Mucosa of rectum (tissue), 2 donors: ENCODE results near the gene LIPG.

Source experiments
- H3K27ac ChIP-seq, 2 donors: one replicate each; pipeline ENCODE4 v1.7.0; 2013; ENCODE audit warnings: inconsistent platforms in 2 of 2, low read depth in 2 of 2, low read length in 2 of 2
- H3K27me3 ChIP-seq, 2 donors: one replicate each; pipeline ENCODE4 v1.7.0; 2013; ENCODE audit warnings: low read length in 2 of 2; ENCODE audit not compliant: control insufficient read depth in 2 of 2, insufficient read depth in 2 of 2
- H3K36me3 ChIP-seq, 2 donors: one replicate each; pipeline ENCODE4 v1.7.0; 2013; ENCODE audit warnings: low read length in 2 of 2; ENCODE audit not compliant: control insufficient read depth in 2 of 2, insufficient read depth in 2 of 2
- H3K4me1 ChIP-seq, 2 donors: one replicate each; pipeline ENCODE4 v1.7.0; 2013; ENCODE audit warnings: low read length in 2 of 2, mild to moderate bottlenecking in 1 of 2; ENCODE audit not compliant: control insufficient read depth in 2 of 2, insufficient read depth in 2 of 2
- H3K4me3 ChIP-seq, 2 donors: one replicate each; pipeline ENCODE4 v1.7.0; 2013; ENCODE audit warnings: low read length in 2 of 2
- H3K9ac ChIP-seq, 2 donors: one replicate each; pipeline ENCODE4 v1.7.0; 2013; ENCODE audit warnings: low read length in 2 of 2, low read depth in 1 of 2, mild to moderate bottlenecking in 1 of 2
- H3K9me3 ChIP-seq, 2 donors: one replicate each; pipeline ENCODE4 v1.7.0; 2013; ENCODE audit warnings: low read length in 2 of 2; ENCODE audit not compliant: control insufficient read depth in 2 of 2
- donor health status: healthy.
- donor health status: Normal muscosa, but diverticular disease.

Gene LIPG

DNA sequence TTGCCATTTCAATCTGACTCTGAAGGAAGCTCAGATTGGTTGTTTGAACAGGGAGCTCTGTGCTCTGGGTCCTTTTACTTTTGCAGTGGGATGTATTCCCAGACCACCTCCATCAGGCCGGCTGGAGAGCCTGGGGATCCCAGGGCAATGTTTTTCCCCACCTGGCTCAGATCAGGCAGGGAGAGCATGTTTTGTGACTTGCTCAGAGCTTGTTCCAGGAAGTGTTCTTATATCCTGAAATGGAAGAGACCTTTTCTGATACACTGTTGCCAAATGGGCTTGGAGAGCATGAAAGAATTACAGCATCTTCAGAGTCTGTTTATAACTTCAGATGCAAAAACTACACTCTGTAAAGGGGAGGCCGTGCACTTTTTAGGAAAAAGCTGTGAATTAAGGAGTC lies 56.0 kb downstream of the LIPG start:
- no peaks in the 10 kb centered on the region for H3K36me3 ChIP-seq
- H3K27me3 ChIP-seq, result no peaks in the 10 kb centered on the region
- H3K9me3 ChIP-seq, result no peaks in the 10 kb centered on the region
- H3K27ac ChIP-seq, result no peak overlapping the region
- H3K9ac ChIP-seq, result no peak overlapping the region
- H3K4me3 ChIP-seq, result no peak overlapping the region
- H3K4me1 ChIP-seq, result peaks cover 6 to 19% of the 10 kb centered on the region in 2 donors

DNA sequence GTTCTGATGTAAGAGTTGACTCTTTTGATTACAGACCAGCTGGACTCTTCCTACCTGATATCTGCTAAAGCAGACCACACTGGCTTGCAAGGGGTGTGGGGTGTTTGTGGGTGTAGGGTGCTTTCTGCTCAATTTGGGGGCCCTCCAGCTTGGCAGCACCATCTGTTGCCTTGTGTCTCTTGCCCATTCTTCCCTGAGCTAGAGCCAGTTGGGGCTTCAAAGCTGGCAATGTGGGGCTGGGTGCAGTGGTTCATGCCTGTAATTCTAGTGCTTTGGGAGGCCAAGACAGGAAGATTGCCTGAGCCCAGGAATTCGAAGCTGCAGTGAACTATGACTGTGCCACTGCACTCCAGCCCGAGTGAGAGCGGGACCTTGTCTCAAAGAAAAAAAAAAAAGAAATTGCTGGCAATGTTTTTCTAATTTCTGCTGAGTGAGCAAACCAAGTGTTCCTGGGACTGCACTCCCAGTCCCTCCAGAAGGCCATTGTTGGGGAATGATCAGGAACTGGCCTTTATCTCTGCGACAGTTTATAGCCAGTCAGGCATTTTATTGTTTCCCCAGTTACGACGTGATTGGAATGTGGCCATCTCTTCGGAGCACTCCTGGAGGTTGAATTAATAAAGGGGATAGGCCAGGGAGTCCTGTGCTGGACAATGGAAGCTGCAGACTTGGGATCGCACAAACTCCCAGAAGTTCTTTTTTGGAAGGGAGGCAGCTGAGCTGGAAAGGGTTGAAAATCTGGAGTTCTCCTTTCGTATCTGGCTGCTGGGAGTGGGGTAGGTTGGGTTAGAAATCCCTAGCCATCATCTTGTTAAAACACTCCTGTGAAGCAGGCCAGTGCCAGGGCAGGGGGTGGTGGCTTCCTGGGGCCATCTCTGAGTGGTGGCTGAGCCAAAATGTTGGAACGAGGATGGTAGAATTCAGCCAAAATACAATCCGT lies 57.2 kb downstream of the LIPG start:
- Histone ChIP-seq H3K9ac (no peak overlapping the region), H3K4me3 (no peak overlapping the region), H3K4me1 (peaks cover 1 to 15% of the 10 kb centered on the region in 2 donors), H3K27me3 (no peaks in the 10 kb centered on the region), H3K9me3 (no peaks in the 10 kb centered on the region), H3K27ac (peak overlapping the region in 1 of 2 donors; percentile 27), H3K36me3 (no peaks in the 10 kb centered on the region)

DNA sequence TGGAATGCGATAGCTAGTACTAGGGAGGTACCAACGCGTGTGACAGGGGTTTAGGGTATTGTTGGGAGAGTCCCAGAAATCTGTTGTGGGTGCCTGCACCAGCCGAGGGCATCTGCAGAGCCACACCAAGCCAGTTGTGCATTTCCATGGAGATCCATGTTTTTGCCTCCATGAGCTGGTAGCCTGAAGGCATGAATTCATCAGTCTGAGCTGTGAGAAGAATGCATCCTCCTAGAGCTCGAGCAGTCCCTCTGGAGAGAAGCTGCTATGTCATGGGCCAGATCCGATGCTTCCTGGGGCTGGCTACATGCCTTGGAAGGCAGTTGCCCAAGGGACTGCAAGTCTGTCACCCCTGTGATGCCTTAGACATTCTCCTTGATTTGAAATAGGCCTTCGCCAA lies 57.9 kb downstream of the LIPG start:
- peaks cover 0 to 11% of the 10 kb centered on the region in 2 donors for H3K4me1 ChIP-seq
- no peaks in the 10 kb centered on the region for H3K9me3 ChIP-seq
- no peak overlapping the region for H3K4me3 ChIP-seq
- no peak overlapping the region for H3K9ac ChIP-seq
- no peaks in the 10 kb centered on the region for H3K27me3 ChIP-seq
- H3K27ac ChIP-seq, result no peak overlapping the region
- no peaks in the 10 kb centered on the region for H3K36me3 ChIP-seq

DNA sequence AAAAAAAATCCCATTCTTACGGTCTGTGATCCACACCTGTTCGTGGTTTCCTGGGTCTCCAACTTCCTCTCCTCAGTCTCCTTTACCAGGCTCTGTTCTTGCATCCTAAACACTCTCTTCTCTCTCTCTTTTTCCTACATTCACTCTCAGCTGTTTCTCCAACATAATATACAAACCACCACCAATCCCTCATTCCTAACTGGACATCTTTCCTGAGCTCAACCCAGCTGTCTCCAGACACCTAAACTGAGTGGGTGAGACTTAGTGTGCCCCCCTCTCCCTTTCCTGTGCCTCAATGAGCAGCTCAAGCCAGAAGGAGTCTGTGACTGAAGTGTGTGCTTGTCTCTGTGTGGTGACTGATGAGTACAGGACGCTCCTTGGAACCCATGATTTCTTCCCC lies 59.4 kb downstream of the LIPG start:
- H3K27ac ChIP-seq, result no peak overlapping the region

DNA sequence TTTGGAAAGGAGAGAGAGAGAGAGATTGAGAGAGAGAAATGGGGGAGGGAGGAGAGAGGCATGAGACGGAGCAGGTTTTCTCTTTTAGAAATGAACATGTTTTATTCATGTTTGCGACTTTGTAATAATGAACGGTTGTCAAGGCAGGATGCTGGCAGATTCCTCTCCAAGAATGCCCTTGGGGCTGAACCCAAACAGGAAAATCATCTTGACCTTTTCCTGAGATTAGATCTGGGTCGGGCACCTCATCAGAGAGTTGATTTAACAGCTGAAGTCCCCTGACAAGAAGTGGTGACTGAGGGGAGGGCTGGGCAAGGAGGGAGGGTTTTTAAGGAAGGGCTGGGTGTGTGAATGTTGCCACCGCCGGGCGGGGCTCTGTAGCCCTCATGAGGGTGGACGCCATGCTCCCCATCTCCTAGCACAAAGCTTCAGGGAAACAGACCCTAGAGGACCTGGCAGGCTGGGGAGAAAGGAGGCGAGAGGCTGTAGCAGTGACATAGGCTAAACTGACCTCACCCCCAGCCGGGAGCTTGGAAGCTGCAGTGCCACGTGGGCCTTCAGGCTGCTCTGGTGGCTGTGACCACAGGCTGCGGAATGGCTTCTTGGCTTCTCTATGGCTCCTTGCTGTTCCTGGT lies 60.0 kb downstream of the LIPG start:
- no peaks in the 10 kb centered on the region for H3K27me3 ChIP-seq
- H3K27ac ChIP-seq, result no peak overlapping the region
- H3K36me3 ChIP-seq, result no peaks in the 10 kb centered on the region
- no peaks in the 10 kb centered on the region for H3K9me3 ChIP-seq
- H3K4me3 ChIP-seq, result no peak overlapping the region
- peaks cover 0 to 10% of the 10 kb centered on the region in 2 donors for H3K4me1 ChIP-seq
- no peak overlapping the region for H3K9ac ChIP-seq

More for the DNA sequence above, 59.4 kb downstream of the LIPG start:
- no peaks in the 10 kb centered on the region for H3K27me3 ChIP-seq
- H3K36me3 ChIP-seq, result no peaks in the 10 kb centered on the region
- H3K9ac ChIP-seq, result no peak overlapping the region
- no peak overlapping the region for H3K4me3 ChIP-seq
- no peaks in the 10 kb centered on the region for H3K9me3 ChIP-seq
- H3K4me1 ChIP-seq, result peaks cover 0 to 10% of the 10 kb centered on the region in 2 donors

DNA sequence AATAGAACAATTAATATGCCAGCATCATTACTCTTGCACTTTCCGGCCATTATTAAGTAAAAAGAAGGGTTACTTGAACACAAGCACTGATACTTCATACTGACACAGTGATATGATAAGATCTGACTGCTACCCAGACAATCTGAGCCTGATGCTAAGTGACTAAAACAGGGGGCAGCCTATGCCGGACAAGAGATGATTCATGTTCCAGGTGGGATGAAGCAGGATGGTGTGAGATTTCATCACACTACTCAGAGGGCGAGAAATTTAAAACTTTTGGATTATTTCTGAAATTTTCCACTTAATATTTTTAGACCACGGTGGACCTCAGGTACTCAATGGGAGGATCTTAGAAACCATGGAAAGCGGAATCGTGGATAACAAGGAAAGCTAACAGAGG lies 61.7 kb downstream of the LIPG start:
- Histone ChIP-seq H3K4me1 (peaks cover 0 to 9% of the 10 kb centered on the region in 2 donors), H3K27me3 (no peaks in the 10 kb centered on the region), H3K27ac (no peak overlapping the region), H3K9me3 (no peaks in the 10 kb centered on the region), H3K4me3 (no peak overlapping the region), H3K36me3 (no peaks in the 10 kb centered on the region), H3K9ac (no peak overlapping the region)

DNA sequence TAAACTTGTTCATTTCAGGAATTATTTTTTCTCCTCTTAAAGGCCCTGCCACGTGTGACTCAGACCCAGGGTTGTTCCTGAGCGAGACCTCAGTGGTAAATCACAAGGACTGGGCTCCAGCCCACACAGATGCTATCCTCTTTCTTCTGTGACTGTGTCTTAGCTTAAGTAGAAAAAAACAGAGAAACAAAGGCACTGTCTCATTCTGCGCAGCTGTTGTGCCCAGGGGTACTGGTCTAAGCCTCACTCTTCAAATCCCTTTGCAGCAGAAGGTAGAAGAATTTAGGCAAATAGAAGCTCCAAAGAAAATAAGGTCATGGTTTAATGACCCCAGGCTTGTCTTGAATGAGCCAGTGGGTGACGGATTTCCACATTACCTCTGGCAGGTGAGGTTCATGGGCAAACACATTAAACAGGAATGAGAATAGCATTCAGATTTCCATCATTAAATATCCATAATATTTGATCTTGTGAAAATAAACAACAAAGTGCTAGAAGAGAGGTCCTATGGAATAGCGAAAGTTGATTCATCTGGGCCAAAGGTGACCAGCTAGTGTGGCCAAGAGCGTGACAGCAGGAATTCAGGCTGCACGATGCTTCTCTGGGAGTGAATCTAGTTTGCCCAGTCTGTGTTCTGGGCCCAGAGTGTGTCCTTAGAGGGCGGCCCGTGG lies 63.3 kb downstream of the LIPG start:
- Histone ChIP-seq H3K9me3 (no peaks in the 10 kb centered on the region), H3K36me3 (no peaks in the 10 kb centered on the region), H3K27ac (no peak overlapping the region), H3K9ac (no peak overlapping the region), H3K27me3 (no peaks in the 10 kb centered on the region), H3K4me1 (no peaks in the 10 kb centered on the region), H3K4me3 (no peak overlapping the region)

DNA sequence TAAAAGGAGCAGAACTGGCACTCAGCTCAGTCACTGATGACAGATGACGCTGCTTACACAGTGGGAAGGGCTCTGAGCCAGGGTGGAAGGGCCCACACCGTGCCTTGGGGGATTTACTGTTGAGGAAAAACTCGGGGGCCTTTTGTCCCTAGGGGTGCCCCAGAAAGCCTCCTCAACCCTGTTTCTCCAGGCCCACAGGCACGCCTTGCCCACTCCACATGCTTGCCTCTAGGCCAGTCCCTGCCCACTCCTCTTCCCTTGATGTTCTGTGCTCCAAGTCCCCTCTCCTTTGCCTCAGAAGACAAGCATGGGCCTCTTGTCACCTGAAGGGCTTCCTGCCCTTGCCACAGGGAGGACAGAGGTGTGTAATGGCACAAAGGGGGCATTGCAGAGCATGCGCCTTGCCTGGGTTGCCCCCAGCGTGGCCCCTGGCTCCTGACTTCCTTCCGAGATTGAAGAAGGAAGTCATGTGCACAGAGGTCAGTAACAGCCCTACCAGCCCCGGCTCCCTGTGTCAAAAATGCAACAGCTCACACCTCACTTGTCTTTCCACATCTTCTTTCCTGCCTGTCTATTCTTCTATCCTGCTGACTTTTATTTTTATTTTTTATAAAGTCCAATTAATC lies 65.1 kb downstream of the LIPG start:
- Histone ChIP-seq H3K27me3 (no peaks in the 10 kb centered on the region), H3K9me3 (no peaks in the 10 kb centered on the region), H3K9ac (no peak overlapping the region), H3K4me3 (no peak overlapping the region), H3K27ac (no peak overlapping the region), H3K4me1 (no peaks in the 10 kb centered on the region), H3K36me3 (no peaks in the 10 kb centered on the region)

DNA sequence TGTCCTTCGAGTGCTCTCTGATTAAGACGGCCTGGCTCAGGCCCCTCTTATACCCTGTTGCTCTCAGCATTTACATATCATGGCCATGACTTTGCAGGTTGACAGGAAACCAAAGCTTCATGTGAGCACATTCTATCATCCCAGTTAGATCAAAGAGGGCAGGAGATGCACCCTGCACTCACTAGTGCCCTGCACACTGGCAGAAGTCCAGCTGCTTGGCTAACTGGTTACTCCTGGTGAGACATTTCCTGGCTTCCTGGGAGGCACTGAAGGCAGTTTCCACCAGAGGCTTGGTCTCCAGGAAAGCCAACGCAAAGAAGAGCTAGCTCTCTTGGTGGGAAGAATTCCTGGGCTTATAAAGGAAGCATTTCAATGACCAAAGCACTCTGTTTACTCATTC lies 66.3 kb downstream of the LIPG start:
- Histone ChIP-seq H3K27ac (no peak overlapping the region), H3K36me3 (no peaks in the 10 kb centered on the region), H3K9ac (no peak overlapping the region), H3K9me3 (no peaks in the 10 kb centered on the region), H3K4me1 (no peaks in the 10 kb centered on the region), H3K27me3 (peaks cover 0 to 3% of the 10 kb centered on the region in 2 donors), H3K4me3 (no peak overlapping the region)
